H1 (cell line): Measurements from ENCODE around the gene CHRNA1. TPM values are rescaled to one million over a fixed set of nuclear protein-coding genes. Genes with fewer than 3 reads are reported as not detected.

ENCODE experiments used
- CTCF ChIA-PET: fragments of 300-600 bp; sonication (Branson Sonifier 250); formaldehyde crosslinking; loops from one replicate; lab custom pipeline; 2021; ENCODE audit not compliant: partially characterized antibody; lab: Charles Lee
- POLR2A ChIA-PET: fragments of 300-600 bp; sonication (Branson Sonifier 250); formaldehyde crosslinking; loops from one replicate; lab custom pipeline; 2021; ENCODE audit warnings: inconsistent platforms; ENCODE audit not compliant: partially characterized antibody; lab: Charles Lee
- DNase-seq, 2 experiments: peaks; one replicate each; pipeline versions ENCODE4 v3.0.0 to v3.0.0-alpha.2; 2010 to 2022; ENCODE audit warnings: low spot score in 2 of 2, low read depth in 1 of 2, mixed read lengths in 1 of 2
- FAIRE-seq: peaks from 2 replicates; lab custom pipeline; 2011; peaks lifted over from hg19 to GRCh38; lab: Jason Lieb, UNC
- H2AFZ ChIP-seq: 2 replicates; pipeline ENCODE4 v1.8.1; 2012; ENCODE audit warnings: low read length, inconsistent platforms
- H2AK5ac ChIP-seq: 2 replicates; pipeline ENCODE4 v1.6.1; 2013; ENCODE audit warnings: low read depth, low read length
- H2BK120ac ChIP-seq: replicated peaks from 2 replicates; pipeline ENCODE3; 2013; ENCODE audit warnings: low read depth, low read length, inconsistent platforms
- H2BK12ac ChIP-seq: 2 replicates; pipeline ENCODE4 v1.6.1; 2013; ENCODE audit warnings: low read depth, low read length
- H2BK15ac ChIP-seq: 2 replicates; pipeline ENCODE4 v1.6.1; 2013; ENCODE audit warnings: low read length
- H2BK20ac ChIP-seq: 2 replicates; pipeline ENCODE4 v1.6.1; 2013; ENCODE audit warnings: low read length
- H2BK5ac ChIP-seq: 2 replicates; pipeline ENCODE4 v1.6.1; 2013; ENCODE audit warnings: low read depth, low read length
- H3K14ac ChIP-seq: 2 replicates; pipeline ENCODE4 v1.6.1; 2013; ENCODE audit warnings: inconsistent platforms; ENCODE audit not compliant: insufficient read length
- H3K18ac ChIP-seq: 2 replicates; pipeline ENCODE4 v1.6.1; 2013; ENCODE audit warnings: low read length; ENCODE audit errors: extremely low read depth
- H3K23ac ChIP-seq: 2 replicates; pipeline ENCODE4 v1.6.1; 2013; ENCODE audit warnings: inconsistent platforms; ENCODE audit not compliant: insufficient read length
- H3K23me2 ChIP-seq: 2 replicates; pipeline ENCODE4 v1.6.1; 2013; ENCODE audit warnings: low read depth, low read length
- H3K27ac ChIP-seq: 2 replicates; pipeline ENCODE4 v1.6.1; 2011; ENCODE audit warnings: low read depth, low read length, inconsistent platforms
- H3K27me3 ChIP-seq, 4 experiments: replicated peaks in 1 of 4; 1 replicate in 1 of 4; 2 replicates in 3 of 4; pipeline versions ENCODE4 v1.6.1 to v1.8.1; 2011 to 2013; ENCODE audit warnings: low read length in 3 of 4, mild to moderate bottlenecking in 3 of 4, inconsistent platforms in 2 of 4, mixed read lengths in 2 of 4, moderate library complexity in 1 of 4; ENCODE audit not compliant: control insufficient read depth in 3 of 4, insufficient read depth in 3 of 4; ENCODE audit errors: extremely low read depth in 1 of 4
- H3K36me3 ChIP-seq, 4 experiments: 2 replicates each; pipeline versions ENCODE4 v1.6.1 to v1.8.1; 2011 to 2013; ENCODE audit warnings: mild to moderate bottlenecking in 4 of 4, low read length in 3 of 4, moderate library complexity in 2 of 4, control low read depth in 1 of 4, inconsistent platforms in 1 of 4; ENCODE audit not compliant: insufficient read depth in 4 of 4, control insufficient read depth in 2 of 4
- H3K4ac ChIP-seq: replicated peaks from 2 replicates; pipeline ENCODE3; 2013; ENCODE audit warnings: low read length, low read depth, mixed read lengths, inconsistent platforms; ENCODE audit not compliant: insufficient read length
- H3K4me1 ChIP-seq, 4 experiments: replicated peaks in 1 of 4; 1 replicate in 1 of 4; 2 replicates in 3 of 4; pipeline versions ENCODE4 v1.6.1 to v1.8.1; 2011 to 2013; ENCODE audit warnings: low read length in 3 of 4, inconsistent platforms in 2 of 4, mixed read lengths in 1 of 4; ENCODE audit not compliant: insufficient read depth in 4 of 4, control insufficient read depth in 3 of 4
- H3K4me2 ChIP-seq, 2 experiments: 2 replicates each; pipeline versions ENCODE4 v1.6.1 to v1.8.1; 2011 to 2013; ENCODE audit warnings: low read depth in 2 of 2, low read length in 2 of 2, control low read depth in 1 of 2, inconsistent platforms in 1 of 2, mild to moderate bottlenecking in 1 of 2; ENCODE audit not compliant: insufficient read depth in 1 of 2
- H3K4me3 ChIP-seq, 4 experiments: fragments of 200-600, 300-600 bp in 1 of 4; sonication (generic), shearing (Covaris generic), sonication (Bioruptor Twin) in 1 of 4; 2 replicates each; pipeline versions ENCODE4 v1.5.1 to v1.8.1; 2011 to 2016; ENCODE audit warnings: low read length in 4 of 4, low read depth in 3 of 4, control low read depth in 2 of 4, inconsistent platforms in 2 of 4, mild to moderate bottlenecking in 2 of 4, mixed read lengths in 1 of 4, moderate library complexity in 1 of 4; ENCODE audit not compliant: insufficient read depth in 2 of 4; ENCODE audit errors: extremely low read depth in 1 of 4
- H3K56ac ChIP-seq: replicated peaks from 2 replicates; pipeline ENCODE3; 2013; ENCODE audit warnings: low read depth, mild to moderate bottlenecking, mixed read lengths, low read length, inconsistent platforms; ENCODE audit not compliant: insufficient read length
- H3K79me1 ChIP-seq: 2 replicates; pipeline ENCODE4 v1.6.1; 2013; ENCODE audit warnings: low read depth, low read length, control low read depth
- H3K79me2 ChIP-seq, 2 experiments: 2 replicates each; pipeline versions ENCODE4 v1.6.1 to v1.8.1; 2012 to 2013; ENCODE audit warnings: low read length in 2 of 2, mild to moderate bottlenecking in 2 of 2, inconsistent platforms in 1 of 2; ENCODE audit not compliant: insufficient read depth in 2 of 2, control insufficient read depth in 1 of 2
- H3K9ac ChIP-seq, 4 experiments: replicated peaks in 1 of 4; 1 replicate in 1 of 4; 2 replicates in 3 of 4; pipeline versions ENCODE4 v1.6.1 to v1.8.1; 2011 to 2013; ENCODE audit warnings: low read depth in 3 of 4, low read length in 3 of 4, control low read depth in 2 of 4, mild to moderate bottlenecking in 2 of 4, moderate library complexity in 2 of 4, inconsistent platforms in 1 of 4; ENCODE audit errors: extremely low read depth in 1 of 4
- H3K9me3 ChIP-seq, 2 experiments: 2 replicates each; pipeline versions ENCODE4 v1.6.1 to v1.8.1; 2012 to 2013; ENCODE audit warnings: mild to moderate bottlenecking in 2 of 2, moderate library complexity in 2 of 2, control low read depth in 1 of 2, inconsistent platforms in 1 of 2, low read depth in 1 of 2, low read length in 1 of 2, mixed read lengths in 1 of 2; ENCODE audit not compliant: insufficient read depth in 2 of 2
- H4K20me1 ChIP-seq, 2 experiments: replicated peaks in 1 of 2; 2 replicates each; pipeline versions ENCODE3 to v1.8.1; 2011 to 2013; ENCODE audit warnings: inconsistent platforms in 2 of 2, low read length in 2 of 2, mild to moderate bottlenecking in 1 of 2; ENCODE audit not compliant: insufficient read depth in 2 of 2, control insufficient read depth in 1 of 2
- H4K5ac ChIP-seq: 2 replicates; pipeline ENCODE4 v1.6.1; 2013; ENCODE audit warnings: low read length, low read depth, mixed read lengths, inconsistent platforms; ENCODE audit not compliant: insufficient read length
- H4K8ac ChIP-seq: 2 replicates; pipeline ENCODE4 v1.8.0; 2013; ENCODE audit warnings: mild to moderate bottlenecking, moderate library complexity, low read length, inconsistent platforms; ENCODE audit not compliant: insufficient read depth; ENCODE audit errors: extremely low read depth
- H4K91ac ChIP-seq: replicated peaks from 2 replicates; pipeline ENCODE3; 2013; ENCODE audit warnings: low read length, mixed read lengths, inconsistent platforms; ENCODE audit not compliant: insufficient read length
- RFX5 ChIP-seq: IDR thresholded peaks from 2 replicates; pipeline ENCODE4 v1.6.1; 2011; ENCODE audit warnings: low read depth, low read length, improper control_type of control experiment, borderline replicate concordance
- WGBS, 2 experiments: shearing (Covaris generic) in 1 of 2; methylation state at CpG; one replicate each; pipeline versions ENCODE4 v1.1.6 to v1.1.7; 2013 to 2015; ENCODE audit warnings: low lambda C conversion rate in 2 of 2, mixed read lengths in 2 of 2, inconsistent platforms in 1 of 2, low coverage in 1 of 2, missing lambda C conversion rate in 1 of 2; ENCODE audit not compliant: insufficient replicate concordance in 2 of 2, insufficient coverage in 1 of 2, insufficient read length in 1 of 2; ENCODE audit errors: extremely low coverage in 1 of 2, missing lambda C conversion rate in 1 of 2; 5-methylcytosine and 5-hydroxymethylcytosine counted together
- polyA plus RNA-seq, 7 experiments: library from polyadenylated mRNA; depleted of rRNA in 3 of 7; stranded (reverse) in 5 of 7; unstranded in 2 of 7; fragments of >200 nt in 5 of 7; fragments of 200-250 nt in 2 of 7; gene quantifications; 1 replicate in 5 of 7; 2 replicates in 1 of 7; 4 replicates in 1 of 7; pipeline versions ENCODE4 v1.2.1 to v1.2.3, GENCODE V29; 2011 to 2013; ENCODE audit warnings: missing spikeins in 2 of 7, mixed read lengths in 2 of 7
- total RNA-seq: library from RNA; stranded (reverse); fragmentation: NEBNext Ultra II Directional; extraction: Animal tissue kit (Norgen Biotek cat#: 25700); gene quantifications from 2 replicates; pipeline ENCODE4 v1.2.1, GENCODE V29; 2021

The CHRNA1 gene
- total and polyA plus RNA-seq, 2 of the 8 experiments (the other 6 are each of a cell fraction or from before 2014, with no cell fraction given), result 0.11 to 0.15 TPM

DNA sequence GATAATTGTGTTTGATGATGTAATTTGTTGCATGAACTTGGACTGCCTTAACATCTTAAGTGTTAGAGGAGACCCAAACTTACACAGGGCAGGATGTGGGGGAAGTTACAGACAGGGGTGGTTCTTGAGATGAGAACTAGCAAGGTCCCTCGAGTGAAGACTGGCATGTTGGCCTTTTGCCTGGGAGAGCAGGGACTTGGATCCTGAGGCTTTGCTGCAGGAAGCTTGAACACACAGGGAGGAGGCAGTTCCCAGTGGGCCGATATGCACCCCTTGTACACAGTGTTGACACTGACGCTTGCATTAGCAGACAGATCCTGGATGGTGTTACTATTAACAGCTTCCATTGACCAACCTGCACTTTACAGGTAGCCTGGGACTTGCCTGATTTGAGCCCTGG is 47.5 kb downstream of the CHRNA1 start:
- Histone ChIP-seq H3K4me2 (no peak overlapping the region), H3K14ac (no peak overlapping the region), H4K20me1 (no peaks in the 10 kb centered on the region), H3K4ac (no peak overlapping the region), H3K4me3 (no peak overlapping the region), H2AFZ (no peak overlapping the region), H3K27ac (no peak overlapping the region), H4K5ac (no peak overlapping the region), H2BK120ac (no peak overlapping the region), H3K9me3 (no peaks in the 10 kb centered on the region; a peak in 1 of 4 replicates), H3K79me2 (no peaks in the 10 kb centered on the region), H3K9ac (no peak overlapping the region), H3K56ac (no peak overlapping the region), H2BK20ac (no peak overlapping the region), H4K91ac (no peak overlapping the region), H3K36me3 (no peaks in the 10 kb centered on the region), H3K79me1 (no peaks in the 10 kb centered on the region), H3K4me1 (no peaks in the 10 kb centered on the region), H2BK5ac (no peak overlapping the region), H2BK12ac (no peak overlapping the region), H3K27me3 (no peaks in the 10 kb centered on the region), H2AK5ac (no peak overlapping the region), H2BK15ac (no peak overlapping the region), H4K8ac (no peak overlapping the region), H3K23me2 (no peaks in the 10 kb centered on the region), H3K18ac (no peak overlapping the region), H3K23ac (no peak overlapping the region)
- ChIA-PET POLR2A (no interaction called here), CTCF (interaction anchor here (1.2 to 12.0 kb wide), 3 partner anchors 19 to 284 kb away, joined by 3 to 173 read pairs (median 3); no protein-coding TSS in a partner anchor)
- FAIRE-seq (no peak), DNase-seq (no peak)
- WGBS, 2 experiments, result 87% methylated on average over 3 of the region's 3 CpGs; no CpG with 5 or more reads in 1 of the 2 experiments
- TF ChIP-seq RFX5, result no peak
